ENCODE data around the gene FSTL3. TPM values are rescaled to one million over a fixed set of nuclear protein-coding genes. Genes with fewer than 3 reads are reported as not detected.

Gene FSTL3
- total RNA-seq, 2 experiments from 2014 or later = 2.2 to 3.1 TPM

GRCh38 chr19:640161-640558 is 36.0 kb upstream of the FSTL3 start:
- H3K9me3 Mint-ChIP-seq (ENCODE audit: low read depth) = no peaks in the 10 kb centered on the region
- H3K27ac Mint-ChIP-seq = no peak overlapping the region
- CTCF ChIA-PET = interaction anchor here (0.6 kb wide), 1 partner anchor 42 kb away, joined by 3 read pairs; no protein-coding TSS in a partner anchor
- DNase-seq (no peak), ATAC-seq (no peak)
- no peaks in the 10 kb centered on the region for H3K36me3 Mint-ChIP-seq
- no peak overlapping the region for H3K4me3 Mint-ChIP-seq
- H3K4me1 Mint-ChIP-seq = peaks cover 5% of the 10 kb centered on the region
- H3K27me3 Mint-ChIP-seq = peaks cover 3% of the 10 kb centered on the region

DNA sequence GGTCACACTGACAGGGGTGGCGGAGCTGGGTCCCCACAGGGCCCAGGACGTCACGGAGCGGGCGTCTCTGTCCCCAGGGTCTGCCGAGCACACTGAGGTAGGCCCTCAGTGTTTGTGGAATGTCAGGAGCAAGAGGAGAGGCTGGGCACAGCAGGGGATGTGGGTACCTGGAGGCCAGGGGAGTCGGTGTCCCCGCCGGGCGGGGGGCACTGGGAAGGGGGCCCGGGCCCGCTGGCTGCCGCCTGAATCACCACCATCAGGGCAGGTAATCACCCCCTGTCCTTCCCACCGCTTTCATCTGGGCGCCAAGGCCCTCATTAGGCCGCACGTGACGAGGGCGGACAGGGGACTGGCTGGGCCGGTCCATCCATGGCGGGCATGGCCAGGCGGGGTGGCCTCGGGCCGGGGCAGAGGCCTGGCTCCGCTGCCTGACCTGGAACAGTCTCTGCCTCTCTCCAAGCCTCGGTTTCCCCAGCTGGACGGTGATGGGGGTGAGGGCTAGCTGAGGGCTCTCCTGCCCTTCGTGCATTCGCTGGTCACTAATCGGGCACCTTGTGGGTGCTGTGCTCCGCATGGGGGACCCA is 35.5 kb upstream of the FSTL3 start:
- ATAC-seq (no peak), DNase-seq (no peak)
- Mint-ChIP-seq H3K4me1 (peaks cover 5% of the 10 kb centered on the region), H3K9me3 (ENCODE audit: low read depth) (no peaks in the 10 kb centered on the region), H3K27ac (no peak overlapping the region), H3K36me3 (no peaks in the 10 kb centered on the region), H3K4me3 (no peak overlapping the region), H3K27me3 (peaks cover 3% of the 10 kb centered on the region)
- CTCF ChIA-PET = interaction anchor here (0.9 kb wide), 1 partner anchor 63 kb away, joined by 4 read pairs; no protein-coding TSS in a partner anchor

DNA sequence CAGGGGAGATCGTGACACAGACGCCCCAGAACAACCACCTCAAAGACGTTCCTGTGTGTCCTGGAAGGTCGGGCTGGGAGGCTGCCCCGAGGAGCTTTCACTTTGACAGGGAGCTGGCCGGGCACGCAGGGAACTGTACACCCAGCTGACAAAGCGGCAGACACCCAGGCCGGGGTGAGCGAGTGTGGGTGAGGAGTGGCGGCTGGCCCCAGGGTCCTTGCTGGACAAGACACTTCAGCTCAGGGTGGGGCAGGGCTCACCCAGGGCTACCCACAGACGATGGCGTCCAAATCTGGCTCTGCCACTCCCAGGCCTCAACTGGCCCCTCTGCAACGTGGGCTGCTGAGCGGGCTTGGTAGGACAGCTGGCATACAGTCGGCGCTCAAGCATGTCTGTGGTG is 34.5 kb upstream of the FSTL3 start:
- Mint-ChIP-seq H3K9me3 (ENCODE audit: low read depth) (no peaks in the 10 kb centered on the region), H3K27me3 (peaks cover 3% of the 10 kb centered on the region), H3K27ac (no peak overlapping the region), H3K4me3 (no peak overlapping the region), H3K4me1 (peaks cover 5% of the 10 kb centered on the region), H3K36me3 (peaks cover 4% of the 10 kb centered on the region)
- CTCF ChIA-PET = interaction anchor here (0.9 kb wide), 1 partner anchor 62 kb away, joined by 4 read pairs; no protein-coding TSS in a partner anchor
- no peak for DNase-seq
- ATAC-seq = no peak

- ATAC-seq (no peak), DNase-seq (no peak)
- no peaks in the 10 kb centered on the region for H3K9me3 Mint-ChIP-seq (ENCODE audit: low read depth)
- CTCF ChIA-PET = no interaction called here
- peaks cover 3% of the 10 kb centered on the region for H3K27me3 Mint-ChIP-seq
- H3K4me1 Mint-ChIP-seq = peaks cover 5% of the 10 kb centered on the region
- H3K27ac Mint-ChIP-seq = no peak overlapping the region
- H3K4me3 Mint-ChIP-seq = no peak overlapping the region
- H3K36me3 Mint-ChIP-seq = peaks cover 6% of the 10 kb centered on the region
These were observed 33.1 kb upstream of the FSTL3 start for GRCh38 chr19:642767-643727.

- H3K9me3 Mint-ChIP-seq (ENCODE audit: low read depth) = no peaks in the 10 kb centered on the region
- H3K4me1 Mint-ChIP-seq = peaks cover 5% of the 10 kb centered on the region
- DNase-seq (no peak), ATAC-seq (no peak)
- no peak overlapping the region for H3K4me3 Mint-ChIP-seq
- CTCF ChIA-PET = no interaction called here
- peaks cover 3% of the 10 kb centered on the region for H3K27me3 Mint-ChIP-seq
- peaks cover 8% of the 10 kb centered on the region for H3K36me3 Mint-ChIP-seq
- H3K27ac Mint-ChIP-seq = no peak overlapping the region
These were observed 32.5 kb upstream of the FSTL3 start for GRCh38 chr19:643736-644135.

- CTCF ChIA-PET = no interaction called here
- ATAC-seq = no peak
- Mint-ChIP-seq H3K27me3 (peaks cover 1% of the 10 kb centered on the region), H3K9me3 (ENCODE audit: low read depth) (no peaks in the 10 kb centered on the region), H3K27ac (no peak overlapping the region), H3K4me1 (peaks cover 1% of the 10 kb centered on the region), H3K36me3 (peaks cover 9% of the 10 kb centered on the region), H3K4me3 (no peak overlapping the region)
- DNase-seq = no peak
These were observed 31.8 kb upstream of the FSTL3 start for GRCh38 chr19:644363-644762.

DNA sequence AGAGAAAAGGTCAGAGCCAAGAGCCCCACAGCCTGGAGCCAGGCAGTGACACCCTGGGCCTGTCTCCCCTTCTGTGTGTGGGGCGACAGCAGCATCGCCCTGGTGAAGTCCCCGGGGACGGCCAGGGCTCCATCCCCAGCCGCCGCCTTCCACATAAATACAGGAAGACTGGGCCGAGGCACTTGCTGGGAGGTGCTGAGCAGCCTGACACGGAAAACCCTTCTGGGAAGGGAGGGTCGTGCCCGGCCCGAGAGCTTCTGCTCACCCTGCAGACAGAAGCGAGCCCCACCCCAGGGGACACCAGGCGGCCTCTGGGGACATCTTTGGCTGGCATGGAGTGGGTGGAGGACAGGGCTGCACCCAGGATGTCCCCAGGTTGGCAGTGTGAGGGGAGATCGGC is 31.4 kb upstream of the FSTL3 start:
- H3K9me3 Mint-ChIP-seq (ENCODE audit: low read depth) = no peaks in the 10 kb centered on the region
- no peaks in the 10 kb centered on the region for H3K4me1 Mint-ChIP-seq
- no peak for DNase-seq
- no peak overlapping the region for H3K4me3 Mint-ChIP-seq
- no peak overlapping the region for H3K27ac Mint-ChIP-seq
- peaks cover 9% of the 10 kb centered on the region for H3K36me3 Mint-ChIP-seq
- ATAC-seq = no peak
- H3K27me3 Mint-ChIP-seq = no peaks in the 10 kb centered on the region
- CTCF ChIA-PET = no interaction called here

- Mint-ChIP-seq H3K36me3 (peaks cover 9% of the 10 kb centered on the region), H3K27me3 (no peaks in the 10 kb centered on the region), H3K4me3 (no peak overlapping the region), H3K9me3 (ENCODE audit: low read depth) (no peaks in the 10 kb centered on the region), H3K4me1 (no peaks in the 10 kb centered on the region), H3K27ac (no peak overlapping the region)
- ATAC-seq = no peak
- CTCF ChIA-PET = no interaction called here
- DNase-seq = no peak
These were observed 30.0 kb upstream of the FSTL3 start for GRCh38 chr19:645912-646778.

DNA sequence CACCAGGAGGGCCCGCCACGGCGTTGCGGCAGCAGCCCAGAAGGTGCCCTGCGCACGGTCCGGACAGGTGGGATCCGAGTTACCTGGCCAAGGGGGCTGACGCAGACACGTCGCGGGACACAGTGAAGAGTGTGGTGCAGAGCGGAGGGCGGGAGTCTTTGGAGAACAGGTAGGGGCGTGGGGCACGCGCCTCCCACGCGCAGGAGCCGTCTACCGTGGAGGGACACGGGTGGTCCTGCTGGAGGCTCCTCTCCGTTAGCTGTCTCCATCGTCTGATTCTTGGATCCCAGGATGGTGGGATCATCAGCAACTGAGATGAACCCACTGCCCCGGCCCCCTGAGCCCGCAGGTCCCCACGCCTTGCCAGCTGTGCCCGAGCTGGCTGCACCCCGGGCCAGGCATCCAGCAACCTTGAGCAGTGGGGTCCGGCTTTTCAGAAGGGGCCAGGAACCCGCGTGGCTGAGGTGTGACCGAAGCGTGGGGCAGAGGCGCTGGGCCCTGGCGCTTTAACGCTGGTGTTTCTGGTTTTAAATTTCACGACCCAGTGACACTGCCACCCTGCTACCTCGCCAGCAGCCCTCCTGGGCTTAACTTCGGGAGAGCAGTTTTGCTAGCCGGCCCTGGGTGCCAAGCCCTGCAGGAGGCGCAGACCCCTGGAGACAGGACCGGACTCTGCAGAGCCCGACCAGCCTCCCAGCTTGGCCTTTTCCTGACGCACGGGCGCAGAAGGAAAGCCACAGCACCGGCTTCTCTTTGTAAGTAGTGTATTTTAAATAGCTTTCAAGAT is 29.2 kb upstream of the FSTL3 start:
- no peaks in the 10 kb centered on the region for H3K4me1 Mint-ChIP-seq
- ATAC-seq (no peak), DNase-seq (no peak)
- no peak overlapping the region for H3K27ac Mint-ChIP-seq
- no peaks in the 10 kb centered on the region for H3K27me3 Mint-ChIP-seq
- H3K9me3 Mint-ChIP-seq (ENCODE audit: low read depth) = no peaks in the 10 kb centered on the region
- peaks cover 9% of the 10 kb centered on the region for H3K36me3 Mint-ChIP-seq
- no peak overlapping the region for H3K4me3 Mint-ChIP-seq
- CTCF ChIA-PET = no interaction called here

- CTCF ChIA-PET = no interaction called here
- Mint-ChIP-seq H3K4me1 (no peaks in the 10 kb centered on the region), H3K27me3 (no peaks in the 10 kb centered on the region), H3K36me3 (peaks cover 9% of the 10 kb centered on the region), H3K9me3 (ENCODE audit: low read depth) (no peaks in the 10 kb centered on the region), H3K27ac (no peak overlapping the region), H3K4me3 (no peak overlapping the region)
- ATAC-seq (no peak), DNase-seq (no peak)
These were observed 28.5 kb upstream of the FSTL3 start for GRCh38 chr19:647566-648284.

DNA sequence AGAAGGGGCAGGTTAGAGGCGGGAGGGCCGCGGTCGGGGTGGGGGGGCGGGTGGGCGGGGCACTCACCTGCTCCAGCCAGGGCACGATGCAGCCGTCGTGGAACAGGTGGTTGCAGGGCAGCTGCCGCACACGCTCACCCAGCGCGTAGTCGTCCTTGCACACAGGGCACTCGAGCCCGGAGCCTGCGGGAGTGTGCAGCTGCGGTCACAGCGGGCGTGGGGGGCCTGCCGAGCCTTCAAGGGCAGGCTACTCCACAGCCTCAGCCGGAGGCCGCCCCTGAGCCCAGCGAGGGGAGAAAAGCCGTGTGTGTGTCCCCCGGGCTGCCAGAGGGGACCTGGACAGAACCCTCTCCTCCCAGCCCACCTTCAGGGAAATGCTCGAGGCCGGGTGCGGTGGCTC is 27.9 kb upstream of the FSTL3 start:
- no peak overlapping the region for H3K27ac Mint-ChIP-seq
- ATAC-seq (no peak), DNase-seq (no peak)
- CTCF ChIA-PET = no interaction called here
- no peaks in the 10 kb centered on the region for H3K4me1 Mint-ChIP-seq
- H3K27me3 Mint-ChIP-seq = no peaks in the 10 kb centered on the region
- peaks cover 11% of the 10 kb centered on the region for H3K36me3 Mint-ChIP-seq
- no peak overlapping the region for H3K4me3 Mint-ChIP-seq
- no peaks in the 10 kb centered on the region for H3K9me3 Mint-ChIP-seq (ENCODE audit: low read depth)

GRCh38 chr19:648904-649801 is 27.0 kb upstream of the FSTL3 start:
- Mint-ChIP-seq H3K27ac (no peak overlapping the region), H3K9me3 (ENCODE audit: low read depth) (no peaks in the 10 kb centered on the region)
- CTCF ChIA-PET = no interaction called here

More at GRCh38 chr19:648904-649801, 27.0 kb upstream of the FSTL3 start:
- no peaks in the 10 kb centered on the region for H3K4me1 Mint-ChIP-seq
- no peak overlapping the region for H3K4me3 Mint-ChIP-seq
- DNase-seq (no peak), ATAC-seq (no peak)
- no peaks in the 10 kb centered on the region for H3K27me3 Mint-ChIP-seq
- peaks cover 14% of the 10 kb centered on the region for H3K36me3 Mint-ChIP-seq
